HepG2 (cell line): Measurements from ENCODE around the gene KAZN. TPM values are rescaled to one million over a fixed set of nuclear protein-coding genes. Genes with fewer than 3 reads are reported as not detected.

ENCODE experiments used
- ATAC-seq: fragments of 200-7000 bp; cut with Tn5 transposase; 3 replicates; pipeline ENCODE4 v1.9.1; 2020; ENCODE audit warnings: mild to moderate bottlenecking, moderate library complexity
- BruUV-seq: library from RNA; stranded (reverse); fragments of 400-500 nt; replicated peaks from 2 replicates; lab custom pipeline; 2021; lab: Mats Ljungman, UMichigan
- CTCF ChIA-PET: fragments of 300-600 bp; formaldehyde crosslinking; extraction: SDS; loops from one replicate; lab custom pipeline; 2021; ENCODE audit warnings: low total read pairs, inconsistent platforms, low intra/inter-chr PET ratio; lab: Yijun Ruan, JAX
- POLR2A ChIA-PET: fragments of 350-600 bp; sonication (Branson Sonifier 250); formaldehyde crosslinking; loops from one replicate; lab custom pipeline; 2020; ENCODE audit warnings: antibody characterized with exemption, inconsistent platforms; lab: Yijun Ruan, JAX
- DNase-seq: peaks from one replicate; pipeline ENCODE4 v3.0.0-alpha.2; 2015; ENCODE audit warnings: low spot score
- FAIRE-seq: peaks from 3 replicates; lab custom pipeline; 2011; peaks lifted over from hg19 to GRCh38; lab: Jason Lieb, UNC
- H2AFZ ChIP-seq: one replicate; pipeline ENCODE4 v1.6.1; 2011; ENCODE audit warnings: low read length, inconsistent platforms
- H3K27ac ChIP-seq: fragments of 300-600 bp; 3 replicates; pipeline ENCODE4 v1.8.0; 2011; ENCODE audit warnings: mixed run types, mild to moderate bottlenecking, mixed read lengths, low read length, inconsistent platforms; ENCODE audit not compliant: insufficient read depth; ENCODE audit errors: extremely low read length
- H3K27me3 ChIP-seq, 2 experiments: fragments of 200-600 bp in 1 of 2; 2 replicates in 1 of 2; 3 replicates in 1 of 2; pipeline versions ENCODE4 v1.6.0 to v1.8.0; 2011; ENCODE audit warnings: low read length in 2 of 2, mild to moderate bottlenecking in 2 of 2, moderate library complexity in 2 of 2, inconsistent platforms in 1 of 2; ENCODE audit not compliant: insufficient read depth in 2 of 2, control insufficient read depth in 1 of 2
- H3K36me3 ChIP-seq, 2 experiments: fragments of 200-600 bp in 1 of 2; replicated peaks in 1 of 2; 2 replicates in 1 of 2; 3 replicates in 1 of 2; pipeline versions ENCODE4 v1.5.1 to v1.8.0; 2011; ENCODE audit warnings: low read length in 2 of 2, inconsistent platforms in 1 of 2; ENCODE audit not compliant: insufficient read depth in 2 of 2, control insufficient read depth in 1 of 2
- H3K4me1 ChIP-seq: 2 replicates; pipeline ENCODE4 v1.5.1; 2012; ENCODE audit warnings: low read length, inconsistent platforms; ENCODE audit not compliant: insufficient read depth
- H3K4me2 ChIP-seq: 2 replicates; pipeline ENCODE4 v1.6.0; 2011; ENCODE audit warnings: low read depth, low read length, inconsistent platforms
- H3K4me3 ChIP-seq, 3 experiments: fragments of 200-600 bp in 1 of 3; sonication (generic), shearing (Covaris generic) in 1 of 3; replicated peaks in 1 of 3; 2 replicates each; pipeline ENCODE4 v1.5.1; 2011 to 2016; ENCODE audit warnings: low read length in 3 of 3, inconsistent platforms in 2 of 3, low read depth in 2 of 3, mild to moderate bottlenecking in 2 of 3, control low read depth in 1 of 3, mixed read lengths in 1 of 3; ENCODE audit not compliant: insufficient read depth in 1 of 3
- H3K79me2 ChIP-seq: one replicate; pipeline ENCODE4 v1.6.1; 2011; ENCODE audit warnings: low read length, inconsistent platforms; ENCODE audit not compliant: insufficient read depth
- H3K9ac ChIP-seq: 2 replicates; pipeline ENCODE4 v1.6.0; 2011; ENCODE audit warnings: mild to moderate bottlenecking, low read depth, low read length, inconsistent platforms; ENCODE audit not compliant: insufficient read depth
- H3K9me3 ChIP-seq: 2 replicates; pipeline ENCODE4 v1.5.1; 2012; ENCODE audit warnings: mild to moderate bottlenecking, low read length
- H4K20me1 ChIP-seq: 2 replicates; pipeline ENCODE4 v1.6.0; 2011; ENCODE audit warnings: inconsistent platforms, mild to moderate bottlenecking, low read length, moderate library complexity; ENCODE audit not compliant: insufficient read depth
- HMG20B ChIP-seq: conservative IDR thresholded peaks from 2 replicates; pipeline ENCODE4 v1.6.1; 2016; ENCODE audit warnings: missing genetic modification reagents, missing compliant biosample characterization
- KAT8 ChIP-seq: IDR thresholded peaks from 2 replicates; pipeline ENCODE4 v1.6.1; 2016; ENCODE audit warnings: missing genetic modification reagents, missing compliant biosample characterization
- MED8 ChIP-seq: sonication (generic); formaldehyde crosslinking; IDR thresholded peaks from 2 replicates; pipeline ENCODE4 v1.8.1; 2023; ENCODE audit warnings: mild to moderate bottlenecking, missing genetic modification reagents; ENCODE audit not compliant: insufficient replicate concordance
- MTA3 ChIP-seq: sonication (generic); formaldehyde crosslinking; IDR thresholded peaks from 2 replicates; pipeline ENCODE4 v1.4.0; 2020; ENCODE audit warnings: missing genetic modification reagents
- NR2F6 ChIP-seq, 2 experiments: IDR thresholded peaks; 2 replicates each; pipeline ENCODE4 v1.6.1; 2016; ENCODE audit warnings: antibody characterized with exemption in 1 of 2, mild to moderate bottlenecking in 1 of 2
- ZNF101 ChIP-seq: sonication (generic); formaldehyde crosslinking; IDR thresholded peaks from 2 replicates; pipeline ENCODE4 v1.4.0; 2020; ENCODE audit warnings: mild to moderate bottlenecking, low read depth, missing genetic modification reagents, borderline replicate concordance
- WGBS: methylation state at CpG from one replicate; pipeline ENCODE4 v1.1.6; 2017; ENCODE audit warnings: low lambda C conversion rate; 5-methylcytosine and 5-hydroxymethylcytosine counted together
- in situ Hi-C: cut with HindIII; loops from 2 replicates; pipeline ENCODE4 v1.10.0; 2017; ENCODE audit warnings: low pct_unique_long_range_greater_than_20kb; ENCODE audit not compliant: extremely low pct_ligation_motif_present
- intact Hi-C: fragments of 100-400 bp; cut with micrococcal nuclease; formaldehyde crosslinking; loops from one replicate; pipeline ENCODE4 v1.10.0; 2022; ENCODE audit not compliant: unreplicated experiment
- polyA plus RNA-seq, 8 experiments: library from polyadenylated mRNA; depleted of rRNA in 3 of 8; stranded (reverse) in 7 of 8; unstranded in 1 of 8; fragments of >200 nt; fragmentation: Illumina TruSeq in 4 of 8; extraction: Trizol in 4 of 8; gene quantifications; 2 replicates each; pipeline versions ENCODE4 v1.2.1 to v1.2.3, GENCODE V29; 2011 to 2016; ENCODE audit warnings: low read depth in 4 of 8, missing spikeins in 1 of 8, mixed read lengths in 1 of 8; ENCODE audit not compliant: insufficient read depth in 1 of 8
- total RNA-seq, 5 experiments: library from RNA; depleted of rRNA; stranded (reverse); fragments of >200 nt; fragmentation: Illumina TruSeq; extraction: Trizol; gene quantifications; 2 replicates each; pipeline ENCODE4 v1.2.3, GENCODE V29; 2016; ENCODE audit warnings: low read depth in 1 of 5
- TF ChIP-seq, protein P1 (sequence below): sonication (generic); formaldehyde crosslinking; IDR thresholded peaks from 2 replicates; pipeline ENCODE4 v1.4.0; 2020; ENCODE audit warnings: missing genetic modification reagents
- TF ChIP-seq, protein P2 (sequence below), 2 experiments: sonication (generic) in 1 of 2; formaldehyde crosslinking in 1 of 2; IDR thresholded peaks; 2 replicates each; pipeline versions ENCODE4 v1.6.1 to v1.9.0; 2014 to 2022; ENCODE audit warnings: antibody characterized with exemption in 1 of 2, borderline replicate concordance in 1 of 2, inconsistent platforms in 1 of 2, low read depth in 1 of 2, missing genetic modification reagents in 1 of 2
- TF ChIP-seq, protein P3 (sequence below): sonication (generic); formaldehyde crosslinking; IDR thresholded peaks from 2 replicates; pipeline ENCODE4 v1.4.0; 2020; ENCODE audit warnings: missing genetic modification reagents

Gene KAZN
- total and polyA plus RNA-seq, 2 of the 13 experiments (the other 11 are each of a cell fraction or from before 2014, with no cell fraction given): 10.4 to 13.5 TPM

DNA sequence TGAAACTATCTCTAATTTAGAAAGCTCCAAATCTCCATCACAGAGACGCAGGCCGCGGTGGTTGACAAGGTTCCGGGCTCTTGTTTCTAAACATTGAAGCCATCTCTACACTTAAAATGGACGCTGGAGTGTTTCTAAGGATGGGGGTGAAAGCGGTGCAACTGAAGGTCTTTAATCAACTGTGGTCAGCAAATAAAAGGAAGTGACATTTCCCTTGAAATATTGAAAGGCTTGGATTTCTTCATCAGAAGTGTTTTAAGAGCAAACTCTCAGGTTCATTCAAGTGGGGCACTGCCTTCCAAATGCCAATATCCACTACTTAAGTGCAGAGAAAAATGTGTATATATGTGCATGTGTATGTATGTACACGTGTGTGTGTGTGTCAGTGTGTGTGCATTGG, 117.3 kb downstream of the KAZN start (continued):
- no peak for TF ChIP-seq ZNF101 (CRISPR knock-in tag)
- TF ChIP-seq KAT8 (CRISPR knock-in tag): no peak
- TF ChIP-seq MED8 (CRISPR knock-in tag): no peak
- TF ChIP-seq MTA3: no peak
- TF ChIP-seq, protein P1, sequence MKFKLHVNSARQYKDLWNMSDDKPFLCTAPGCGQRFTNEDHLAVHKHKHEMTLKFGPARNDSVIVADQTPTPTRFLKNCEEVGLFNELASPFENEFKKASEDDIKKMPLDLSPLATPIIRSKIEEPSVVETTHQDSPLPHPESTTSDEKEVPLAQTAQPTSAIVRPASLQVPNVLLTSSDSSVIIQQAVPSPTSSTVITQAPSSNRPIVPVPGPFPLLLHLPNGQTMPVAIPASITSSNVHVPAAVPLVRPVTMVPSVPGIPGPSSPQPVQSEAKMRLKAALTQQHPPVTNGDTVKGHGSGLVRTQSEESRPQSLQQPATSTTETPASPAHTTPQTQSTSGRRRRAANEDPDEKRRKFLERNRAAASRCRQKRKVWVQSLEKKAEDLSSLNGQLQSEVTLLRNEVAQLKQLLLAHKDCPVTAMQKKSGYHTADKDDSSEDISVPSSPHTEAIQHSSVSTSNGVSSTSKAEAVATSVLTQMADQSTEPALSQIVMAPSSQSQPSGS (CRISPR knock-in tag): no peak
- no peak for TF ChIP-seq HMG20B (CRISPR knock-in tag)

DNA sequence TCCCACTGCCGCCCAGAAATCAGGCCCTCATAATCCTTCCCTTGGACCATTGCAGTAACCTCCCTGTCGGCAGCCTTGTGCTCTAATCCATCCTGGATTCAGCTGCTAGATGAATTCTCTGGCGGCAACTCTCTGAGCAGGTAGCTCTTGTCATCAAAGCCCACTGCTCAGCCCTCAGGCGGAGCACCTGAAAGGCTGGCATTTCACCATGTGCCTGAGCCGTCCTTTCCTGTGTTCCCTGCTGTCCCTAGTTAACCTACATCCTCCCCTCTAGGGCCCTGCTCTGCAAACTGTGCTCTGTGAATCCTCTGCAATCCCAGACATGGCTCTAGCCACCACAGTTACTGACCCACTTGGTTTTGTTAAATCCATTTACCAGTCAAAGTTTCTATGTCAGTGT, 118.0 kb downstream of the KAZN start:
- no peak overlapping the region for H3K27ac ChIP-seq
- no peak overlapping the region for H2AFZ ChIP-seq
- H3K4me2 ChIP-seq: no peak overlapping the region
- ATAC-seq (no peak), FAIRE-seq (no peak), DNase-seq (no peak)
- H3K9me3 ChIP-seq: no peaks in the 10 kb centered on the region
- peaks cover 0 to 56% of the 10 kb centered on the region in 2 experiments; a peak in 2 of 5 replicates for H3K27me3 ChIP-seq
- ChIA-PET POLR2A (no interaction called here), CTCF (no interaction called here)
- H4K20me1 ChIP-seq: no peaks in the 10 kb centered on the region
- in situ Hi-C loops: no loop called here
- WGBS: 7% methylated on average over 5 of the region's 5 CpGs
- intact Hi-C loops: no loop called here
- H3K4me3 ChIP-seq: no peak overlapping the region
- no TSS peak for BruUV-seq
- H3K36me3 ChIP-seq: no peaks in the 10 kb centered on the region
- no peaks in the 10 kb centered on the region for H3K4me1 ChIP-seq
- no peak overlapping the region for H3K9ac ChIP-seq
- H3K79me2 ChIP-seq: no peaks in the 10 kb centered on the region
- no peak for TF ChIP-seq ZNF101 (CRISPR knock-in tag)
- TF ChIP-seq, protein P2, sequence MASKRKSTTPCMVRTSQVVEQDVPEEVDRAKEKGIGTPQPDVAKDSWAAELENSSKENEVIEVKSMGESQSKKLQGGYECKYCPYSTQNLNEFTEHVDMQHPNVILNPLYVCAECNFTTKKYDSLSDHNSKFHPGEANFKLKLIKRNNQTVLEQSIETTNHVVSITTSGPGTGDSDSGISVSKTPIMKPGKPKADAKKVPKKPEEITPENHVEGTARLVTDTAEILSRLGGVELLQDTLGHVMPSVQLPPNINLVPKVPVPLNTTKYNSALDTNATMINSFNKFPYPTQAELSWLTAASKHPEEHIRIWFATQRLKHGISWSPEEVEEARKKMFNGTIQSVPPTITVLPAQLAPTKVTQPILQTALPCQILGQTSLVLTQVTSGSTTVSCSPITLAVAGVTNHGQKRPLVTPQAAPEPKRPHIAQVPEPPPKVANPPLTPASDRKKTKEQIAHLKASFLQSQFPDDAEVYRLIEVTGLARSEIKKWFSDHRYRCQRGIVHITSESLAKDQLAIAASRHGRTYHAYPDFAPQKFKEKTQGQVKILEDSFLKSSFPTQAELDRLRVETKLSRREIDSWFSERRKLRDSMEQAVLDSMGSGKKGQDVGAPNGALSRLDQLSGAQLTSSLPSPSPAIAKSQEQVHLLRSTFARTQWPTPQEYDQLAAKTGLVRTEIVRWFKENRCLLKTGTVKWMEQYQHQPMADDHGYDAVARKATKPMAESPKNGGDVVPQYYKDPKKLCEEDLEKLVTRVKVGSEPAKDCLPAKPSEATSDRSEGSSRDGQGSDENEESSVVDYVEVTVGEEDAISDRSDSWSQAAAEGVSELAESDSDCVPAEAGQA (IDR thresholded peaks at IDR 0.05; ENCODE audit: low read depth): no peak
- TF ChIP-seq, protein P2 (CRISPR knock-in tag; IDR thresholded peaks at IDR 0.05; ENCODE audit: borderline replicate concordance): no peak
- TF ChIP-seq NR2F6 (IDR thresholded peaks at IDR 0.05): no peak
- TF ChIP-seq NR2F6 (CRISPR knock-in tag; IDR thresholded peaks at IDR 0.05): no peak
- TF ChIP-seq, protein P3, sequence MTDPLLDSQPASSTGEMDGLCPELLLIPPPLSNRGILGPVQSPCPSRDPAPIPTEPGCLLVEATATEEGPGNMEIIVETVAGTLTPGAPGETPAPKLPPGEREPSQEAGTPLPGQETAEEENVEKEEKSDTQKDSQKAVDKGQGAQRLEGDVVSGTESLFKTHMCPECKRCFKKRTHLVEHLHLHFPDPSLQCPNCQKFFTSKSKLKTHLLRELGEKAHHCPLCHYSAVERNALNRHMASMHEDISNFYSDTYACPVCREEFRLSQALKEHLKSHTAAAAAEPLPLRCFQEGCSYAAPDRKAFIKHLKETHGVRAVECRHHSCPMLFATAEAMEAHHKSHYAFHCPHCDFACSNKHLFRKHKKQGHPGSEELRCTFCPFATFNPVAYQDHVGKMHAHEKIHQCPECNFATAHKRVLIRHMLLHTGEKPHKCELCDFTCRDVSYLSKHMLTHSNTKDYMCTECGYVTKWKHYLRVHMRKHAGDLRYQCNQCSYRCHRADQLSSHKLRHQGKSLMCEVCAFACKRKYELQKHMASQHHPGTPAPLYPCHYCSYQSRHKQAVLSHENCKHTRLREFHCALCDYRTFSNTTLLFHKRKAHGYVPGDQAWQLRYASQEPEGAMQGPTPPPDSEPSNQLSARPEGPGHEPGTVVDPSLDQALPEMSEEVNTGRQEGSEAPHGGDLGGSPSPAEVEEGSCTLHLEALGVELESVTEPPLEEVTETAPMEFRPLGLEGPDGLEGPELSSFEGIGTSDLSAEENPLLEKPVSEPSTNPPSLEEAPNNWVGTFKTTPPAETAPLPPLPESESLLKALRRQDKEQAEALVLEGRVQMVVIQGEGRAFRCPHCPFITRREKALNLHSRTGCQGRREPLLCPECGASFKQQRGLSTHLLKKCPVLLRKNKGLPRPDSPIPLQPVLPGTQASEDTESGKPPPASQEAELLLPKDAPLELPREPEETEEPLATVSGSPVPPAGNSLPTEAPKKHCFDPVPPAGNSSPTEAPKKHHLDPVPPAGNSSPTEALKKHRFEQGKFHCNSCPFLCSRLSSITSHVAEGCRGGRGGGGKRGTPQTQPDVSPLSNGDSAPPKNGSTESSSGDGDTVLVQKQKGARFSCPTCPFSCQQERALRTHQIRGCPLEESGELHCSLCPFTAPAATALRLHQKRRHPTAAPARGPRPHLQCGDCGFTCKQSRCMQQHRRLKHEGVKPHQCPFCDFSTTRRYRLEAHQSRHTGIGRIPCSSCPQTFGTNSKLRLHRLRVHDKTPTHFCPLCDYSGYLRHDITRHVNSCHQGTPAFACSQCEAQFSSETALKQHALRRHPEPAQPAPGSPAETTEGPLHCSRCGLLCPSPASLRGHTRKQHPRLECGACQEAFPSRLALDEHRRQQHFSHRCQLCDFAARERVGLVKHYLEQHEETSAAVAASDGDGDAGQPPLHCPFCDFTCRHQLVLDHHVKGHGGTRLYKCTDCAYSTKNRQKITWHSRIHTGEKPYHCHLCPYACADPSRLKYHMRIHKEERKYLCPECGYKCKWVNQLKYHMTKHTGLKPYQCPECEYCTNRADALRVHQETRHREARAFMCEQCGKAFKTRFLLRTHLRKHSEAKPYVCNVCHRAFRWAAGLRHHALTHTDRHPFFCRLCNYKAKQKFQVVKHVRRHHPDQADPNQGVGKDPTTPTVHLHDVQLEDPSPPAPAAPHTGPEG (CRISPR knock-in tag): no peak
